ENCODE results near the gene NAA11. TPM values are rescaled to one million over a fixed set of nuclear protein-coding genes. Genes with fewer than 3 reads are reported as not detected.

Gene NAA11
- not detected for total RNA-seq

GRCh38 chr4:79325864-79326328 is at the start of gene NAA11:
TSS of gene NAA11 (minus strand) at chr4:79326061. CDS start at chr4:79325877, 184 bp downstream.
- DNase-seq = no peak

- DNase-seq = no peak
Measured at GRCh38 chr4:79370026-79370425, 44.2 kb upstream of the NAA11 start.

GRCh38 chr4:79367096-79367495 is 41.2 kb upstream of the NAA11 start:
- no peak for DNase-seq

- no peak for DNase-seq
Measured at GRCh38 chr4:79366422-79366821, 40.6 kb upstream of the NAA11 start.

- DNase-seq = no peak
Measured at GRCh38 chr4:79364061-79364460, 38.2 kb upstream of the NAA11 start.

- no peak for DNase-seq
Measured at GRCh38 chr4:79362626-79363025, 36.8 kb upstream of the NAA11 start.

GRCh38 chr4:79360006-79360405 is 34.1 kb upstream of the NAA11 start:
- DNase-seq = no peak

GRCh38 chr4:79358438-79358837 is 32.6 kb upstream of the NAA11 start:
- DNase-seq = no peak

- peak; percentile 19 for DNase-seq
Measured at GRCh38 chr4:79357365-79357764, 31.5 kb upstream of the NAA11 start.

GRCh38 chr4:79353075-79353474 is 27.2 kb upstream of the NAA11 start:
- no peak for DNase-seq

GRCh38 chr4:79348405-79348804 is 22.5 kb upstream of the NAA11 start:
- no peak for DNase-seq

GRCh38 chr4:79341893-79342653 is 16.2 kb upstream of the NAA11 start:
- no peak for DNase-seq

- no peak for DNase-seq
Measured at GRCh38 chr4:79340568-79340967, 14.7 kb upstream of the NAA11 start.

- DNase-seq = no peak
Measured at GRCh38 chr4:79338148-79338547, 12.3 kb upstream of the NAA11 start.

GRCh38 chr4:79334783-79335182 is 8.9 kb upstream of the NAA11 start:
- no peak for DNase-seq

GRCh38 chr4:79334341-79334740 is 8.5 kb upstream of the NAA11 start:
- no peak for DNase-seq

- peak; percentile 16 for DNase-seq
Measured at GRCh38 chr4:79331126-79331876, 5.4 kb upstream of the NAA11 start.

- no peak for DNase-seq
Measured at GRCh38 chr4:79330720-79331119, 4.9 kb upstream of the NAA11 start.

GRCh38 chr4:79325436-79325835 is 425 bp downstream of the NAA11 start:
- no peak for DNase-seq

GRCh38 chr4:79319975-79320374 is 5.9 kb downstream of the NAA11 start:
- DNase-seq = no peak

- no peak for DNase-seq
Measured at GRCh38 chr4:79317711-79318110, 8.2 kb downstream of the NAA11 start.

GRCh38 chr4:79315891-79316290 is 10.0 kb downstream of the NAA11 start:
- DNase-seq = no peak

- no peak for DNase-seq
Measured at GRCh38 chr4:79311279-79311678, 14.6 kb downstream of the NAA11 start.

GRCh38 chr4:79308971-79309370 is 16.9 kb downstream of the NAA11 start:
- no peak for DNase-seq
